H1 (cell line): ENCODE measurements around the gene CUEDC2.
A peak's percentile ranks its signal among the peaks of the same experiment; 100 is the strongest.

Experiments used
- CBX5 ChIP-seq: fragments of 300-800, 300-1000 bp; sonication (generic); IDR thresholded peaks from 2 replicates; pipeline ENCODE4 v1.7.1; 2016; ENCODE audit warnings: antibody characterized with exemption, low read length, low read depth
- HDAC6 ChIP-seq: IDR thresholded peaks from one replicate; pipeline ENCODE4 v1.7.1; 2012; ENCODE audit warnings: low read depth, mild to moderate bottlenecking, inconsistent platforms, low read length, moderate library complexity
- RAD21 ChIP-seq, 2 experiments: IDR thresholded peaks in 1 of 2; conservative IDR thresholded peaks in 1 of 2; 2 replicates each; pipeline ENCODE4 v1.6.1; 2011; ENCODE audit warnings: low read depth in 2 of 2, low read length in 2 of 2, improper control_type of control experiment in 1 of 2, inconsistent platforms in 1 of 2, mild to moderate bottlenecking in 1 of 2, moderate library complexity in 1 of 2
- SIX5 ChIP-seq: IDR thresholded peaks from 2 replicates; pipeline ENCODE4 v1.6.1; 2011; ENCODE audit warnings: mild to moderate bottlenecking, low read depth, low read length
- TF ChIP-seq, protein P1 (sequence below), 3 experiments: IDR thresholded peaks; 1 replicate in 2 of 3; 2 replicates in 1 of 3; pipeline versions ENCODE4 v1.5.1 to v1.6.1; 2011; ENCODE audit warnings: low read length in 3 of 3, mild to moderate bottlenecking in 3 of 3, inconsistent platforms in 2 of 3, low read depth in 1 of 3, moderate library complexity in 1 of 3; ENCODE audit not compliant: insufficient read depth in 1 of 3; ENCODE audit errors: control extremely low read depth in 1 of 3
- TF ChIP-seq, protein P2 (sequence below): IDR thresholded peaks from 2 replicates; pipeline ENCODE4 v1.6.1; 2012; ENCODE audit warnings: inconsistent platforms
- TF ChIP-seq, protein P3 (sequence below): fragments of 300-600 bp; sonication (generic); IDR thresholded peaks from 2 replicates; pipeline ENCODE4 v1.7.1; 2012; ENCODE audit warnings: low read length, moderate library complexity, mild to moderate bottlenecking, inconsistent platforms; ENCODE audit not compliant: insufficient replicate concordance

DNA sequence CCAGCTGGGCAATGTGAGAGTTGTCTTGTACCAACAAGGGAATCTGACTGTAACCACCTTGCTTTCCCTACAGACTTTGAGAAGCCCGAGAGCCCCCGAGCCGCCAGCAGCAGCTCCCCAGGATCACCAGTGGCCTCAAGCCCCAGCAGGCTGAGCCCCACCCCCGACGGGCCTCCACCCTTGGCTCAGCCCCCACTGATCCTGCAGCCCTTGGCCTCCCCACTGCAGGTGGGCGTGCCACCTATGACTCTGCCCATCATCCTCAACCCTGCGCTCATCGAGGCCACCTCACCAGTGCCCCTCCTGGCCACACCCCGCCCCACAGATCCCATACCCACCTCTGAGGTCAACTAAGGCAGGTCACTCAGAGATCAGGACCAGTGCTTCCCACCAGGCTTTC, 50.4 kb downstream of the CUEDC2 start:
- TF ChIP-seq, protein P1, sequence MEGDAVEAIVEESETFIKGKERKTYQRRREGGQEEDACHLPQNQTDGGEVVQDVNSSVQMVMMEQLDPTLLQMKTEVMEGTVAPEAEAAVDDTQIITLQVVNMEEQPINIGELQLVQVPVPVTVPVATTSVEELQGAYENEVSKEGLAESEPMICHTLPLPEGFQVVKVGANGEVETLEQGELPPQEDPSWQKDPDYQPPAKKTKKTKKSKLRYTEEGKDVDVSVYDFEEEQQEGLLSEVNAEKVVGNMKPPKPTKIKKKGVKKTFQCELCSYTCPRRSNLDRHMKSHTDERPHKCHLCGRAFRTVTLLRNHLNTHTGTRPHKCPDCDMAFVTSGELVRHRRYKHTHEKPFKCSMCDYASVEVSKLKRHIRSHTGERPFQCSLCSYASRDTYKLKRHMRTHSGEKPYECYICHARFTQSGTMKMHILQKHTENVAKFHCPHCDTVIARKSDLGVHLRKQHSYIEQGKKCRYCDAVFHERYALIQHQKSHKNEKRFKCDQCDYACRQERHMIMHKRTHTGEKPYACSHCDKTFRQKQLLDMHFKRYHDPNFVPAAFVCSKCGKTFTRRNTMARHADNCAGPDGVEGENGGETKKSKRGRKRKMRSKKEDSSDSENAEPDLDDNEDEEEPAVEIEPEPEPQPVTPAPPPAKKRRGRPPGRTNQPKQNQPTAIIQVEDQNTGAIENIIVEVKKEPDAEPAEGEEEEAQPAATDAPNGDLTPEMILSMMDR (IDR thresholded peaks at IDR 0.05; ENCODE audit: control extremely low read depth in 1 of 3, insufficient read depth in 1 of 3, low read depth in 1 of 3, low read length in 3 of 3) = peak in 2 of 3 experiments; percentile 1 to 15; a peak in 2 of 4 replicates
- no peak for TF ChIP-seq SIX5
- TF ChIP-seq HDAC6 = no peak
- TF ChIP-seq, protein P2, sequence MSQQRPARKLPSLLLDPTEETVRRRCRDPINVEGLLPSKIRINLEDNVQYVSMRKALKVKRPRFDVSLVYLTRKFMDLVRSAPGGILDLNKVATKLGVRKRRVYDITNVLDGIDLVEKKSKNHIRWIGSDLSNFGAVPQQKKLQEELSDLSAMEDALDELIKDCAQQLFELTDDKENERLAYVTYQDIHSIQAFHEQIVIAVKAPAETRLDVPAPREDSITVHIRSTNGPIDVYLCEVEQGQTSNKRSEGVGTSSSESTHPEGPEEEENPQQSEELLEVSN = no peak
- no peak for TF ChIP-seq RAD21 (IDR thresholded peaks at IDR 0.05 in 1 of 2, conservative IDR thresholded peaks at IDR 0.05 in 1 of 2; ENCODE audit: low read depth in 2 of 2, low read length in 2 of 2)
- no peak for TF ChIP-seq CBX5
- TF ChIP-seq, protein P3, sequence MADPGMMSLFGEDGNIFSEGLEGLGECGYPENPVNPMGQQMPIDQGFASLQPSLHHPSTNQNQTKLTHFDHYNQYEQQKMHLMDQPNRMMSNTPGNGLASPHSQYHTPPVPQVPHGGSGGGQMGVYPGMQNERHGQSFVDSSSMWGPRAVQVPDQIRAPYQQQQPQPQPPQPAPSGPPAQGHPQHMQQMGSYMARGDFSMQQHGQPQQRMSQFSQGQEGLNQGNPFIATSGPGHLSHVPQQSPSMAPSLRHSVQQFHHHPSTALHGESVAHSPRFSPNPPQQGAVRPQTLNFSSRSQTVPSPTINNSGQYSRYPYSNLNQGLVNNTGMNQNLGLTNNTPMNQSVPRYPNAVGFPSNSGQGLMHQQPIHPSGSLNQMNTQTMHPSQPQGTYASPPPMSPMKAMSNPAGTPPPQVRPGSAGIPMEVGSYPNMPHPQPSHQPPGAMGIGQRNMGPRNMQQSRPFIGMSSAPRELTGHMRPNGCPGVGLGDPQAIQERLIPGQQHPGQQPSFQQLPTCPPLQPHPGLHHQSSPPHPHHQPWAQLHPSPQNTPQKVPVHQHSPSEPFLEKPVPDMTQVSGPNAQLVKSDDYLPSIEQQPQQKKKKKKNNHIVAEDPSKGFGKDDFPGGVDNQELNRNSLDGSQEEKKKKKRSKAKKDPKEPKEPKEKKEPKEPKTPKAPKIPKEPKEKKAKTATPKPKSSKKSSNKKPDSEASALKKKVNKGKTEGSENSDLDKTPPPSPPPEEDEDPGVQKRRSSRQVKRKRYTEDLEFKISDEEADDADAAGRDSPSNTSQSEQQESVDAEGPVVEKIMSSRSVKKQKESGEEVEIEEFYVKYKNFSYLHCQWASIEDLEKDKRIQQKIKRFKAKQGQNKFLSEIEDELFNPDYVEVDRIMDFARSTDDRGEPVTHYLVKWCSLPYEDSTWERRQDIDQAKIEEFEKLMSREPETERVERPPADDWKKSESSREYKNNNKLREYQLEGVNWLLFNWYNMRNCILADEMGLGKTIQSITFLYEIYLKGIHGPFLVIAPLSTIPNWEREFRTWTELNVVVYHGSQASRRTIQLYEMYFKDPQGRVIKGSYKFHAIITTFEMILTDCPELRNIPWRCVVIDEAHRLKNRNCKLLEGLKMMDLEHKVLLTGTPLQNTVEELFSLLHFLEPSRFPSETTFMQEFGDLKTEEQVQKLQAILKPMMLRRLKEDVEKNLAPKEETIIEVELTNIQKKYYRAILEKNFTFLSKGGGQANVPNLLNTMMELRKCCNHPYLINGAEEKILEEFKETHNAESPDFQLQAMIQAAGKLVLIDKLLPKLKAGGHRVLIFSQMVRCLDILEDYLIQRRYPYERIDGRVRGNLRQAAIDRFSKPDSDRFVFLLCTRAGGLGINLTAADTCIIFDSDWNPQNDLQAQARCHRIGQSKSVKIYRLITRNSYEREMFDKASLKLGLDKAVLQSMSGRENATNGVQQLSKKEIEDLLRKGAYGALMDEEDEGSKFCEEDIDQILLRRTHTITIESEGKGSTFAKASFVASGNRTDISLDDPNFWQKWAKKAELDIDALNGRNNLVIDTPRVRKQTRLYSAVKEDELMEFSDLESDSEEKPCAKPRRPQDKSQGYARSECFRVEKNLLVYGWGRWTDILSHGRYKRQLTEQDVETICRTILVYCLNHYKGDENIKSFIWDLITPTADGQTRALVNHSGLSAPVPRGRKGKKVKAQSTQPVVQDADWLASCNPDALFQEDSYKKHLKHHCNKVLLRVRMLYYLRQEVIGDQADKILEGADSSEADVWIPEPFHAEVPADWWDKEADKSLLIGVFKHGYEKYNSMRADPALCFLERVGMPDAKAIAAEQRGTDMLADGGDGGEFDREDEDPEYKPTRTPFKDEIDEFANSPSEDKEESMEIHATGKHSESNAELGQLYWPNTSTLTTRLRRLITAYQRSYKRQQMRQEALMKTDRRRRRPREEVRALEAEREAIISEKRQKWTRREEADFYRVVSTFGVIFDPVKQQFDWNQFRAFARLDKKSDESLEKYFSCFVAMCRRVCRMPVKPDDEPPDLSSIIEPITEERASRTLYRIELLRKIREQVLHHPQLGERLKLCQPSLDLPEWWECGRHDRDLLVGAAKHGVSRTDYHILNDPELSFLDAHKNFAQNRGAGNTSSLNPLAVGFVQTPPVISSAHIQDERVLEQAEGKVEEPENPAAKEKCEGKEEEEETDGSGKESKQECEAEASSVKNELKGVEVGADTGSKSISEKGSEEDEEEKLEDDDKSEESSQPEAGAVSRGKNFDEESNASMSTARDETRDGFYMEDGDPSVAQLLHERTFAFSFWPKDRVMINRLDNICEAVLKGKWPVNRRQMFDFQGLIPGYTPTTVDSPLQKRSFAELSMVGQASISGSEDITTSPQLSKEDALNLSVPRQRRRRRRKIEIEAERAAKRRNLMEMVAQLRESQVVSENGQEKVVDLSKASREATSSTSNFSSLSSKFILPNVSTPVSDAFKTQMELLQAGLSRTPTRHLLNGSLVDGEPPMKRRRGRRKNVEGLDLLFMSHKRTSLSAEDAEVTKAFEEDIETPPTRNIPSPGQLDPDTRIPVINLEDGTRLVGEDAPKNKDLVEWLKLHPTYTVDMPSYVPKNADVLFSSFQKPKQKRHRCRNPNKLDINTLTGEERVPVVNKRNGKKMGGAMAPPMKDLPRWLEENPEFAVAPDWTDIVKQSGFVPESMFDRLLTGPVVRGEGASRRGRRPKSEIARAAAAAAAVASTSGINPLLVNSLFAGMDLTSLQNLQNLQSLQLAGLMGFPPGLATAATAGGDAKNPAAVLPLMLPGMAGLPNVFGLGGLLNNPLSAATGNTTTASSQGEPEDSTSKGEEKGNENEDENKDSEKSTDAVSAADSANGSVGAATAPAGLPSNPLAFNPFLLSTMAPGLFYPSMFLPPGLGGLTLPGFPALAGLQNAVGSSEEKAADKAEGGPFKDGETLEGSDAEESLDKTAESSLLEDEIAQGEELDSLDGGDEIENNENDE = no peak
